Stimulated activated CD4-positive, alpha-beta T cell treated with anti-CD3 and anti-CD28 coated beads, Interleukin-2, amount 100 ng/mL, for 4 hours (primary cell): ENCODE data around the gene RNF114.
"Not testable (repeated sequence)": the region's sequence is repeated elsewhere in the genome, so short reads cannot be mapped to it uniquely, and the experiment has no call there.

Experiments
- DNase-seq: peaks from one replicate; pipeline ENCODE4 v3.0.0-alpha.2; 2020; ENCODE audit warnings: low read depth

RNF114 gene

GRCh38 chr20:49964964-49965780 lies 29.0 kb downstream of the RNF114 start:
- no peak for DNase-seq

- no peak for DNase-seq
These were observed 29.6 kb downstream of the RNF114 start for GRCh38 chr20:49965781-49966305.

GRCh38 chr20:49966861-49967260 lies 30.7 kb downstream of the RNF114 start:
- no peak for DNase-seq

- DNase-seq = no peak
These were observed 33.0 kb downstream of the RNF114 start for GRCh38 chr20:49969234-49969633.

- no peak for DNase-seq
These were observed 33.7 kb downstream of the RNF114 start for GRCh38 chr20:49969946-49970345.

GRCh38 chr20:49970498-49970897 lies 34.3 kb downstream of the RNF114 start:
- DNase-seq = no peak

- DNase-seq = no peak
These were observed 37.8 kb downstream of the RNF114 start for GRCh38 chr20:49973981-49974380.

GRCh38 chr20:49976542-49976941 lies 40.3 kb downstream of the RNF114 start:
- no peak for DNase-seq

- DNase-seq = not testable (repeated sequence)
These were observed 41.5 kb downstream of the RNF114 start for GRCh38 chr20:49977740-49978139.

GRCh38 chr20:49978685-49979029 lies 42.5 kb downstream of the RNF114 start:
- no peak for DNase-seq

GRCh38 chr20:49979030-49979832 lies 43.0 kb downstream of the RNF114 start:
- peak; percentile 52 for DNase-seq

- no peak for DNase-seq
These were observed 44.2 kb downstream of the RNF114 start for GRCh38 chr20:49980140-49981008.

GRCh38 chr20:49981218-49982071 lies 45.2 kb downstream of the RNF114 start:
- no peak for DNase-seq

- DNase-seq = no peak
These were observed 45.8 kb downstream of the RNF114 start for GRCh38 chr20:49982072-49982345.

- DNase-seq = peak; percentile 83
These were observed 46.3 kb downstream of the RNF114 start, which contains the start of gene SNAI1 for GRCh38 chr20:49982346-49983122. Gene SNAI1 (plus strand): TSS chr20:49982980. CDS start chr20:49983060, 80 bp downstream.

- no peak for DNase-seq
These were observed 47.1 kb downstream of the RNF114 start for GRCh38 chr20:49983123-49983847.

GRCh38 chr20:49983848-49984408 lies 47.7 kb downstream of the RNF114 start:
- DNase-seq = no peak

- no peak for DNase-seq
These were observed 48.4 kb downstream of the RNF114 start for GRCh38 chr20:49984426-49985153.

GRCh38 chr20:49985157-49985556 lies 49.0 kb downstream of the RNF114 start:
- no peak for DNase-seq
